ENCODE data around the gene SMAD5.

The SMAD5 gene

DNA sequence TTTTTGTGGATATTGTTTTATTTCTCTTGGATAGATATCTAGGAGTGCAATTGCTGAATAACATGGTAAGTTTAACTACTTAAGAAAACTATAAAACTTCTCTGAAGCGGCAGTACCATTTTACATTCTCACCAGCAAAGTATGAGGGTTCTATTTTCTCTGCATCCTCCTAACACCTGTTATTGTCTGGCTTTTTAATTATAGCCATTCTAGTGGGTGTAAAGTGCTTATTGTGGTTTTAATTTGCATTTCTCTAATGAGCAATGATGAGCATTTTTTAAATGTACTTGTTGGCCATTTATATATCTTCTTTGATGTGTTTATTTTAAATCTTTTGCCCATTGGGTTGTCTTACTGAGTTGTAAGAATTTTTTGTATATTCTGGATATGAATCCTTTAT lies 31.6 kb downstream of the SMAD5 start:
- no peak for DNase-seq (ENCODE audit: insufficient read length)
- no peak for TF ChIP-seq POLR2AphosphoS5 (IDR thresholded peaks at IDR 0.05; ENCODE audit: low read depth, low read length)
- no peak for TF ChIP-seq TAF1 (IDR thresholded peaks at IDR 0.05; ENCODE audit: borderline replicate concordance, low read depth, low read length)
- no peak for TF ChIP-seq POLR2A (IDR thresholded peaks at IDR 0.05; ENCODE audit: low read depth, low read length)
- no peak for FAIRE-seq

DNA sequence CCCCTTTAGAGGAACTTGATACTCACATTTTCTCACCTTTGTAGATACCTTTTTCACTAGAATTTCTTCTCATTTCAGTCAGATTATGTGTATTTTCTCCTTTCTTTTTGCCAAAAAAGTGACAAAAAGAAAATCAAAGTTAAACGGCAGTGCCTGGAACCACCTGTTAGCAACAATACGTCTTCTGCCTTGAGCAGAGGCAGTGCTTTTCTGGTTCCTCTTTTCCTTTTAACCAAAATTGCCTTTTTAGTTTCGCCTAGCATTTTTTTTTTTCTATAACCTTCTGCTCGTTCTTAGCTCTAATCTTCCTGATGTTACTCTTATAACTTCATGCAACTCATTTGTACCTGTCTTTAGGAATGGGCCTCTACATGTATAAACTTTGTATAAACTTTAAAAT lies 34.3 kb downstream of the SMAD5 start:
- TF ChIP-seq POLR2A (IDR thresholded peaks at IDR 0.05; ENCODE audit: low read depth, low read length) = no peak
- no peak for TF ChIP-seq TAF1 (IDR thresholded peaks at IDR 0.05; ENCODE audit: borderline replicate concordance, low read depth, low read length)
- no peak for TF ChIP-seq POLR2AphosphoS5 (IDR thresholded peaks at IDR 0.05; ENCODE audit: low read depth, low read length)
- peak; percentile 21 for FAIRE-seq
- no peak for DNase-seq (ENCODE audit: insufficient read length)

DNA sequence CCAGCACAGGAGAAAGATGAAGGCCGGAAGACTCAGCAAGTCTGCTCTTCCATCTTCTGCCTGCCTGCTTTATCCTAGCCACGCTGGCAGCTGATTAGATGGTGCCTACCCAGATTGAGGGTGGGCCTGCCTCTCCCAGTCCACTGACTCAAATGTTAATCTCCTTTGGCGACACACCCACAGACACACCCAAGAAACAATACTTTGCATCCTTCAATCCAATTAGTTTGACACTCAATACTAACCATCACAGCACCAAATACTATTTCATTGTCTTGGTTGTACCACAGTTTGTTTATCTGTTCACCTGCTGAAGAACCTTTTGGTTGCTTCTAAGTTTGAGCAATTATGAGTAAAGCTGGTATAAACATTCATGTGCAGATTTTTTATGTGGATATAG lies 36.6 kb downstream of the SMAD5 start:
- no peak for TF ChIP-seq POLR2AphosphoS5 (IDR thresholded peaks at IDR 0.05; ENCODE audit: low read depth, low read length)
- TF ChIP-seq POLR2A (IDR thresholded peaks at IDR 0.05; ENCODE audit: low read depth, low read length) = no peak
- TF ChIP-seq TAF1 (IDR thresholded peaks at IDR 0.05; ENCODE audit: borderline replicate concordance, low read depth, low read length) = no peak
- DNase-seq (ENCODE audit: insufficient read length) (no peak), FAIRE-seq (no peak)

DNA sequence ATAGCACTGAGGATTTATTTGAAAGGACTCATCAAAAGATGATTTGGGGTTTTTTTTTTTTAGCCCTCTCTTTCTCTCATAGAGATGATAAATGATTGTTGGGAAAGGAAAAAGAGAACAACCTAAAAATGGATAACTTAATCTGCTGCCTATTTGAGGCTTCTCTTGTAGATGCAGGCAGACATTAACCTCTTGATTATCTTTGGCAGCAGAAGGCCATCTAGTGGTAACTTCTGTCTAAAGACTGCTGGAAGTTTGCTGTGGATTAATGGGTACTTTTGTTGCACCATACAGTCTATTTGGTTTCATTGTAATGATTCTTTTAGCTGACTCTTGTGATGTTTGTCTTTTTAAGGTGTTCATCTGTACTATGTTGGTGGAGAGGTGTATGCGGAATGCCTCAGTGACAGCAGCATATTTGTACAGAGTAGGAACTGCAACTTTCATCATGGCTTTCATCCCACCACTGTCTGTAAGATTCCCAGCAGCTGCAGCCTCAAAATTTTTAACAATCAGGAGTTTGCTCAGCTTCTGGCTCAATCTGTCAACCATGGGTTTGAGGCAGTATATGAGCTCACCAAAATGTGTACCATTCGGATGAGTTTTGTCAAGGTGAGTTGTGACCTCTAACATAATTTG lies 41.5 kb downstream of the SMAD5 start:
- peak; percentile 67 for FAIRE-seq
- no peak for DNase-seq (ENCODE audit: insufficient read length)
- TF ChIP-seq POLR2A (IDR thresholded peaks at IDR 0.05; ENCODE audit: low read depth, low read length) = no peak
- TF ChIP-seq TAF1 (IDR thresholded peaks at IDR 0.05; ENCODE audit: borderline replicate concordance, low read depth, low read length) = no peak
- no peak for TF ChIP-seq POLR2AphosphoS5 (IDR thresholded peaks at IDR 0.05; ENCODE audit: low read depth, low read length)

DNA sequence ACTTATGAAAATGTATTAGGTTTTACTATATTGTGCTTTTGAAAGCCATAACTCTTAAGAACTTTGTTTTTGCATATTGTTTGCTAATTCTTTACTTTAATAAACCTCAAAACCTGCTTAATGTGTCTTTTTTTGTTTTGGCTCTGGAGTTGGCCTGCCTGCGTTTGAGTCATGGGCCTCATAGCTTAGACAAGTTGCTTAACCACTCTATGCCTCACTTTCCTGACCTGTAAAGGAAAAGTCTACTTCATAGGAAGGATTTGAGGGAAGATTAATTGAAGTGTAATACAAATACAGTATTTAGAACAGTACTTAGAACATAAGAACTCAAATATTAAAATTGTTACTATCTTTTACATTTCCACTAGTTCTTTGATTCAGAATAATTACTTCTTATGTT lies 50.0 kb downstream of the SMAD5 start:
- FAIRE-seq (no peak), DNase-seq (ENCODE audit: insufficient read length) (no peak)
- no peak for TF ChIP-seq POLR2AphosphoS5 (IDR thresholded peaks at IDR 0.05; ENCODE audit: low read depth, low read length)
- TF ChIP-seq TAF1 (IDR thresholded peaks at IDR 0.05; ENCODE audit: borderline replicate concordance, low read depth, low read length) = no peak
- TF ChIP-seq POLR2A (IDR thresholded peaks at IDR 0.05; ENCODE audit: low read depth, low read length) = no peak

DNA sequence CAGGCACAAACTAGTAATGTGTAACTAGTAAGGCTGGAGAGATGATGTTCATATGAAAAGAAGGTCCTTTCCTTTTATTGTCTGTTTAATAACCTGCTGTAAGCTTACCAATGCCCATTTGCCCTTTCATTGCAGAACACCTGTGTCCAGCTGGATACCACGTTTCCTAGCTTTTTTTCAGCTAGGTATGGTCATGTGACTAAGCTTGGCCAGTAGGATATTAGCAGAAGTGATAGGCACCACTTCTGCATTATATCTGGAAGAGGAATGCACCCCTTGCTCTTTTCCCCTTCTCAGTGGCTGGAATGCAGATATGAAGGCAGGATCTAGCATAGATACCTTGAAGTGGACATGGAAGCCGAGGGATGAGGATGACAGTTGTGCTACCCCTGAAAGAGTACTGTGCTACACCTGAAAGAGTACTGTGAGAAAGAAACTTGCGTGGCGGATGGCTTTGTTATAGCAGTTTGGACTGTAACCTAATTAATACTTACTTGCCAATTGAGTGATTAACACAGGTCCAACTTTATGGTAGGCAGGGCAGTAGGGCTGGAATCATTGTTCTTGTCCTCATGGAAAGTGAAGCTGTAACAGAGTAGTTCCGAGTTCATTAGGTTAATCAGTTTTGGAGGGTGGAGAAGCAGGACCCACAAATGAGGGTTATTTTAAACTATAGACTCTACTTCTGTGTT lies 53.5 kb downstream of the SMAD5 start:
- no peak for DNase-seq (ENCODE audit: insufficient read length)
- TF ChIP-seq TAF1 (IDR thresholded peaks at IDR 0.05; ENCODE audit: borderline replicate concordance, low read depth, low read length) = no peak
- no peak for TF ChIP-seq POLR2A (IDR thresholded peaks at IDR 0.05; ENCODE audit: low read depth, low read length)
- no peak for TF ChIP-seq POLR2AphosphoS5 (IDR thresholded peaks at IDR 0.05; ENCODE audit: low read depth, low read length)
- FAIRE-seq = no peak

DNA sequence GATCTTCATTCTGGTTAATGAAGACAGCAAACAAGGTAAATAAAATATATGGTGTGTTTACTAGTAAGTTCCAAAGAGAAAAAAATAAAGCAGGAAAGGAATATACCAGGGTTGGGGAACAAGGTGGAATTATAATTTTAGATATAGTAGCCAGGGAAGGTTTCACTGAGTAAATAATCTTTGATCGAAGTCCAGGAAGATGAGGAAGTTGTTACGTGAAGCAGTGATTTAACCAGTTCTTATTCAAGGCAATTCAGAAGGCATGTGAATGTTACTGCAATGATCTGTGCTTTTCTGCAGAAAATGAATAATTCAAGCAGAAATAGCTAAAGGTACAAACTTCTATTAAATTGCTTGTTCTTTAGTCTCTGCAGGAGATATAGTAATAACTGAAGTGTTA lies 54.2 kb downstream of the SMAD5 start:
- no peak for DNase-seq (ENCODE audit: insufficient read length)
- FAIRE-seq = no peak
- TF ChIP-seq POLR2AphosphoS5 (IDR thresholded peaks at IDR 0.05; ENCODE audit: low read depth, low read length) = no peak
- TF ChIP-seq POLR2A (IDR thresholded peaks at IDR 0.05; ENCODE audit: low read depth, low read length) = no peak
- TF ChIP-seq TAF1 (IDR thresholded peaks at IDR 0.05; ENCODE audit: borderline replicate concordance, low read depth, low read length) = no peak

DNA sequence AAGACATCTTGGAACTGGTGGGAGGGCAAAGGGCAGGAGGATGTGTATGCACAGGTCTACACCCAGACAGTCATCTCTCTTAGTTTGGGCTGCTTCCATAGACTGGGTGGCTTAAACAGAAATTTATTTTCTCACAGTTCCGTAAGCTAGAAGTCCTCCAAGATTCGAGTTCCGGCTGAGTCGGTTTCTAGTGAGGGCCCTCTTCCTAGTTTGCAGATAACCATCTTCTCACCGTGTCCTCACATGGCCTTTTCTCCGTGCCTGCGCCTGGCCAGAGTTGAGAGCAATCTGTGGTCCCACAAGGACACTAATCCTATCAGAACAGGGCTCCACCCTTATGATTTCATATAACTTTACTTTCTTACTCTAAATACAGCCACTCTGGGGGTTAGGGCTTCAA lies 56.2 kb downstream of the SMAD5 start:
- FAIRE-seq (no peak), DNase-seq (ENCODE audit: insufficient read length) (no peak)
- TF ChIP-seq POLR2AphosphoS5 (IDR thresholded peaks at IDR 0.05; ENCODE audit: low read depth, low read length) (no peak), POLR2A (IDR thresholded peaks at IDR 0.05; ENCODE audit: low read depth, low read length) (no peak), TAF1 (IDR thresholded peaks at IDR 0.05; ENCODE audit: borderline replicate concordance, low read depth, low read length) (no peak)

DNA sequence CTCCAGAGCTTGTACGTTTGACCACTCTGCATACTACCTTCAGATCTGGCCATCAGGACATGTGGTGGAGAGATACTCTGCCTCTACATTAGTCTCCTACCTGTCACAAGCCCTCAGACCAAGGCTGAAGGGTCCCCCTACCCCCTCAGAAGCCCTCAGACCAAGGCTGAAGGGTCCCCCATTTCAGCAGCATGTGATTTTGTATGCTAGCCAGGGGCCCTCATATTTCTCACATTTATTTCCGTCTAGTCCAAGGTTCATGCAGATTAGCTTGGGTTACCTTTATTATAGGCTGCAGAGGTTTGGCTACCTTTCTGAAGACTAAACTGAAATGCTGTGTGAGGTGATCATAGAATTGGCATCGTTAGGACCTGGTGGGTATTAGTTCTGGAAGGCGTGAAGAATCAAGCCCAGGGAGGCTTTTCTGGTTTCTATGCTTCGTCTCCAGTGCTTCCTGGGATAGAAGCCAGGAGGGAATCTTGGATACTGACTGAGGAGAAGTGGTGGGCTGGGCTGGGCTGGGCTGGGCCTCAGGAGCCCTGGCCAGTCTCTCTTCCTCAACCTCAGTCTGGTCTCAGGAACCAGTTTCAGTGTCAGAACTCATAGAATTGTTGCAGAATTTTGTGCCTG lies 57.6 kb downstream of the SMAD5 start:
- DNase-seq (ENCODE audit: insufficient read length) (no peak), FAIRE-seq (no peak)
- no peak for TF ChIP-seq POLR2AphosphoS5 (IDR thresholded peaks at IDR 0.05; ENCODE audit: low read depth, low read length)
- TF ChIP-seq TAF1 (IDR thresholded peaks at IDR 0.05; ENCODE audit: borderline replicate concordance, low read depth, low read length) = no peak
- no peak for TF ChIP-seq POLR2A (IDR thresholded peaks at IDR 0.05; ENCODE audit: low read depth, low read length)

DNA sequence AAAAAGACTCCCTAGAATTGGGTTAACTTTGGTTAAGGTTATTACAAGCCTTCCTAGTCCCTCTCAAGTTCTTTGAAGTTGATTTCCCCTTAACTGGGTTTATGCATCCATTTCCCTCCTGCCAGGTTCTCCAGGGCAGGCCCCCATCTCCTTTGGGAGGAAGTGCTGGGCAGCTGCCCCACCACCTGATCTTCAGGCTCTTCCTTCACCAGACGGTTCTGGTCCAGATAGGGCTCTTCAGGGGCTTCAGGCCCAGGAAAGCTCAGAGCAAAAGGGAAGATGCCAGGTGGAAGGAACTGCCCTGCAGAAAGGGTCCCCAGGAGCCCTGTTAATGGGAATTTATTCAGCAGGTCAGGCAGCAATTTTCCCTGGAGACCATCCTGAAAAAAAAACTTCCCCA lies 58.3 kb downstream of the SMAD5 start:
- TF ChIP-seq POLR2AphosphoS5 (IDR thresholded peaks at IDR 0.05; ENCODE audit: low read depth, low read length) (no peak), POLR2A (IDR thresholded peaks at IDR 0.05; ENCODE audit: low read depth, low read length) (no peak), TAF1 (IDR thresholded peaks at IDR 0.05; ENCODE audit: borderline replicate concordance, low read depth, low read length) (no peak)
- no peak for DNase-seq (ENCODE audit: insufficient read length)
- no peak for FAIRE-seq

DNA sequence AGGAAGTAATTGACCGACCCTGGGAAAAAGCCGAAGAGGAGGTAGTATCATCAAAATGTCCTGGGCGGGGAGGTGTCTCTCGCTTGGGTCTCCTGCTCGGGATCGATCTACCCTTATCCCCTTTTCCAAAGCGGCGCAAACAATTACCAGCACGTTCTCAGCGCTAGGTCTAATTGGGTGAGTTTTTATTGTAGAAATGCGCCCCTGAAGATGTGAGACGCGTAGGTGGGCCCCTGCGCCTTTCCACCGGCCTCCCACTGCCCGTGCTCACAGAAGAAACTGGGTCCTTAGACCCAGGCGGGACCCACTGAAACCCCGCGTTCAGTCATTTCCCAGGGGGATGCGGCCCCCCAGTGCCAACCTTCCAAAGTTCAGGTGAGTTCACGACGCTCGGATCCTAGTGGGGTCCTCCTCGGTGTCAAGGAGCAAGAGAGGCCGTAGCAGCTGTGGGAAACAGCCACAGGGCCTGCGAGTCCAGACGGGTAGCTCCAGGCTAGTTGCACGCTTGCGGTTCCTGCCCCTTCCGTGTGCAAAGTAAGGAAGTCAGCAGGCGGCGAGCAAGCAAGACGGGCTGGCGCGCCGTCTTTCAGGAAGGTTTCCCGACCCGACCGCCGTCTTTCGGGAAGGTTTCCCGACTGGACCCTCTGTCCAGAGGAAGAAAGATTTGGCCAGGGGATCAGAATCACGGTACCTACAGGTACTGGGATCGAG lies 58.8 kb downstream of the SMAD5 start:
- TF ChIP-seq POLR2A (IDR thresholded peaks at IDR 0.05; ENCODE audit: low read depth, low read length) (no peak), POLR2AphosphoS5 (IDR thresholded peaks at IDR 0.05; ENCODE audit: low read depth, low read length) (no peak), TAF1 (IDR thresholded peaks at IDR 0.05; ENCODE audit: borderline replicate concordance, low read depth, low read length) (no peak)
- DNase-seq (ENCODE audit: insufficient read length) (no peak), FAIRE-seq (no peak)
